T-helper 1 cell (primary cell): ENCODE measurements around the gene TTC5.
"Not testable (repeated sequence)": the region's sequence is repeated elsewhere in the genome, so short reads cannot be mapped to it uniquely, and the experiment has no call there.

Source experiments
- DNase-seq, 5 donors: peaks; one replicate each; pipeline ENCODE4 v3.0.0-alpha.2; 2012 to 2020

TTC5 gene

GRCh38 chr14:20302042-20302755 is 3.6 kb downstream of the TTC5 start:
- peak in 1 of 5 donors; percentile 10 for DNase-seq

- no peak for DNase-seq
Observed at GRCh38 chr14:20295067-20295466, 10.7 kb downstream of the TTC5 start.

GRCh38 chr14:20294636-20295035 is 11.1 kb downstream of the TTC5 start:
- DNase-seq = no peak

- DNase-seq = not testable (repeated sequence)
Observed at GRCh38 chr14:20281998-20282397, 23.8 kb downstream of the TTC5 start.

GRCh38 chr14:20280265-20280664 is 25.5 kb downstream of the TTC5 start:
- DNase-seq = peak in 1 of 5 donors; percentile 15

GRCh38 chr14:20278414-20278813 is 27.3 kb downstream of the TTC5 start:
- no peak for DNase-seq

DNA sequence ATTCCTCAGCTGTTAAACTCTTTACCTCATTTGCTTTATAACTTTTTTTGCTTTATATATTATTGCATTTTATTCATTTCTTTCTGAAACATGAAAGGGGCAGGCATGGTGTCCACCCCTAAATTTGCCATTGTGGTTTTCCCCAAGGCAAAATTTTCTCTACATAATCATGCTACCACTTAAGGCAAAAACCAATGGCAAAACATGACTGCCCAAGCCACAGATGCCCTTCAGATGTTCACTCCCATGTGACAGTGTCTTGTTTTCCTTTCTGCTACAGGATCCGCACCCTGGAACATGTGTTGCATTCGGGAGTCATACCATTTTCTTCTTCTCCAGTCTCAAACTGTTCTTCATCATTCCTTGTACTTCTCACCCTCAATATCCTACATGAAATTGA is 28.3 kb downstream of the TTC5 start:
- DNase-seq = no peak

DNA sequence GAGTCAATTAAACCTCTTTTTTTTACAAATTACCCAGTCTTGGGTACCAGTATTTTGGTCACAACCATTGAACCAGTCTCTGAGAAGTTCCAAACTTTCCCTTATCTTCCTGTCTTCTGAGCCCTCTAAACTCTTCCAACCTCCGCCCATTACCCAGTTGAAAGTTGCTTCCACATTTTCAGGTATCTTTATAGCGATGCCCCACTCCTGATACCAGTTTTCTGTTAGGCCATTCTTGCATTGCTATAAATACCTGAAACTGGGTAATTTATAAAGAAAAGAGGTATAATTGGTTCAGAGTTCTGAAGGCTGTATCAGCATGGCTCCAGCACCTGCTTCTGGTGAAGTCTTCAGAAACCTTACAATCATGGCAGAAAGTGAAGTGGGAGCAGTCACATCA is 31.7 kb downstream of the TTC5 start:
- no peak for DNase-seq

GRCh38 chr14:20264361-20264760 is 41.4 kb downstream of the TTC5 start:
- not testable (repeated sequence) for DNase-seq

GRCh38 chr14:20262642-20263128 is 43.1 kb downstream of the TTC5 start:
- DNase-seq = no peak

- DNase-seq = no peak
Observed at GRCh38 chr14:20247646-20248246, 58.0 kb downstream of the TTC5 start.
